IPS-15b (cell line): ENCODE data around the gene FAM200C.
A peak's percentile ranks its signal among the peaks of the same experiment; 100 is the strongest.

ENCODE experiments used
- H3K27me3 ChIP-seq: one replicate; pipeline ENCODE4 v1.6.1; 2013; ENCODE audit warnings: low read length; ENCODE audit not compliant: control insufficient read depth, insufficient read depth
- H3K36me3 ChIP-seq: one replicate; pipeline ENCODE4 v1.6.1; 2013; ENCODE audit warnings: low read length; ENCODE audit not compliant: control insufficient read depth, insufficient read depth
- H3K4me1 ChIP-seq: one replicate; pipeline ENCODE4 v1.6.1; 2013; ENCODE audit warnings: mild to moderate bottlenecking, low read length; ENCODE audit not compliant: control insufficient read depth, insufficient read depth
- H3K4me3 ChIP-seq: one replicate; pipeline ENCODE4 v1.5.1; 2013; ENCODE audit warnings: low read depth, low read length
- H3K9ac ChIP-seq: one replicate; pipeline ENCODE4 v1.6.1; 2013; ENCODE audit warnings: low read depth, mild to moderate bottlenecking, low read length
- H3K9me3 ChIP-seq: one replicate; pipeline ENCODE4 v1.6.1; 2013; ENCODE audit warnings: mild to moderate bottlenecking, low read length; ENCODE audit not compliant: control insufficient read depth, insufficient read depth

FAM200C gene

DNA sequence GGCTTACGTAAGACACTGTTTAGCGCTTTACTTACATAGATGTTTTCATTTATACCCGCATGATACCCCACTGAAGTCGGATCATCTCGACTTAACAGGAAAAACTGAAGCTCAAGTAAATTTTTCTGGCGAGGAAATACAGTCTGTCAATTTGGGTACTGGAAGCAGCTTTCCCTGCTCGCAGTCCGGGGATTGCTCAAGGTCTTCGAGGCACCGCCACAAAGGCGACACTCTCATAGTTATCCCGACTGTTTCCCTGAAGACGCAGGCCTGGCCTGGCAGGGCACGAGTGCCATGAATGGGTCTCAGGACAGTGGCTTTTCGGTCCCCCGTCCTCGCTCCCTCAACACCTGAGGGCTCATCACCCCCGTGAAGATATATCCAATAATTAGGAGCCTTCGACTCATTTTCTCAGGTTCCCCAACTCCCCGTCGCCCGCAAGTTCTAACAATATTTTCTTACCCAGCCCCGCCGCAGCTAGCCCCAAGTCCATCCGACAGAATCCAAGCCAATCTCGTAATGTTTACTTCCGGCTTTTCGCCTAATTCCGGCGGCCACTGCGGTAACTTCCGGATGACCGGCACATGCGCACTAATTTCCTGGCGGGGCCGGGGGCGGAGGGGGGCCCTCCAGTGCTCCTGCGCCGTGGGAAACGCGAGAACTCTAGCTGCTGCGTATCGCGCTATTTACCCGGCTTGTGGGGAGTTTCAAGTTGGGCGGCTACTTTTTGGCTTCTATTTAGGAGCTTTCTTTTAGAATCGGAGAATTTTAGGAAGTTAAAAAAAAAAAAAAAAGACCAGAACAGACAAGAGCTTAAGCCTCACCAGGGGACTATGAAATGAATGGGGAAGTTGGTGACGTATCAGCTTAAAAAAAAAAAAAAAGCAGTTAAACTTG, 19.0 kb upstream of the FAM200C start, which contains the start of gene SLU7:
TSS of gene SLU7 (minus strand) at position 521 of the 897 bp plus-strand sequence. CDS start 3,787 bp downstream, outside the sequence.
- H3K4me3 ChIP-seq, result peak within 1 kb of the TSS; percentile 66
- H3K4me1 ChIP-seq, result peaks cover 18% of the 10 kb centered on the region
- H3K27me3 ChIP-seq, result no peaks in the 10 kb centered on the region
- H3K36me3 ChIP-seq, result no peaks in the 10 kb centered on the region
- H3K9me3 ChIP-seq, result no peaks in the 10 kb centered on the region
- peak within 1 kb of the TSS; percentile 61 for H3K9ac ChIP-seq

DNA sequence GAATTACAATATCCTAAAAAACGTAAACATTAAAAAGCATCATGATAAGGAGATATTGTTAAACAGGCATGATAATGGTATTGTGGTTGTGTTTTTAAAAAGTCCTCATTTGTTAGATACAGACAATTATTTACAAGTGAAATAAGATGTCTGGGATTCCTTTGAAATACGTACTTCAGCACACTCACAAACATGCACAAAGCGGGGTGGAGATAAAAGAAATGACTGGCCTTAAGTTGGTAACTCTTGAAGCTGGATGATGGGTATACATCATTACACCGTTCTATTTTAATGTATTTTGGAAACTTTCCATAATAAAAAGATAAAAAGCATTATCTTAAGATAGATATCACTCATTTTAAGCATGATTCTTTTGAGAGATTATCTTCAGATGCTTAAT, 1.0 kb downstream of the FAM200C start:
- peaks cover 4% of the 10 kb centered on the region for H3K36me3 ChIP-seq
- no peak overlapping the region for H3K9ac ChIP-seq
- H3K27me3 ChIP-seq, result no peaks in the 10 kb centered on the region
- no peaks in the 10 kb centered on the region for H3K9me3 ChIP-seq
- H3K4me3 ChIP-seq, result peak overlapping the region; percentile 64
- H3K4me1 ChIP-seq, result peaks cover 4% of the 10 kb centered on the region

DNA sequence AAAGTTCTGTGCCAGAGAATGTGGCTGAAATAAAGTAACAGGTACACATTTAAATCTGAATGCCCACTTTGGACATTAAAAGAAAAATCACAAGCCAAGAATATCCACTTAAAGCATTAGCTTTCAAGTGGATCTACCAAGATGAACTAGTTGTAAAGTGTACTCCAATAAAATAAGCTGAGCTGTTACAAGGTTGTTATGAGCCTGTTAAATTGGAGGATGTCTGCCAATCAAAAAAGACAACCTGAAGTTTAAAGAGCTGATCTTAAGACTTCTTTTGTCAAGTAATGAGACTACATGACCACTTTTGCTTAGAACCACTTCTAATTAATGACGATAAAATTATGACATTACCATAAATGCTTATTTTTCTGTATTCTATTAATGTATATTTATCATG, 2.4 kb downstream of the FAM200C start:
- H3K4me1 ChIP-seq, result peaks cover 4% of the 10 kb centered on the region
- no peaks in the 10 kb centered on the region for H3K36me3 ChIP-seq
- no peak overlapping the region for H3K4me3 ChIP-seq
- H3K9ac ChIP-seq, result no peak overlapping the region
- H3K27me3 ChIP-seq, result no peaks in the 10 kb centered on the region
- no peaks in the 10 kb centered on the region for H3K9me3 ChIP-seq

DNA sequence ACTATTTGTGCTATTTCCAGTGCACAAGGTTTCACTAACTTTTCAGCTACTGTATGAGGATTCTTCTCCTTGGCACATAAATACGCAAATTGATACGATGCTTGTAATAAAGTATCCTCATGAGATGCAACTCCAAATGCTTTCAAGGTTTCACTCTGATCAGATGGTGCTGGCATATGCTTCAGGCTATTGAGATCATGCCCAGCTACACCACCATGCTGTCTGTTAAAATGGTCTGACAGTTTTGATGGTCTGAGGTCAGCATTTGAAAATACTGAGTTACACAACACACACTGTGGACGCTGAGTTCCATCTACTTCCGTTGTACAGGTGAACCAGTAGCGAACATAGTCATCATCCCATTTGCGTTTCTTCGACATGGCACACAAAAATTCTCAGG, 4.7 kb downstream of the FAM200C start:
- Histone ChIP-seq H3K4me1 (peaks cover 4% of the 10 kb centered on the region), H3K9ac (no peak overlapping the region), H3K4me3 (no peak overlapping the region), H3K36me3 (no peaks in the 10 kb centered on the region), H3K9me3 (no peaks in the 10 kb centered on the region), H3K27me3 (no peaks in the 10 kb centered on the region)

DNA sequence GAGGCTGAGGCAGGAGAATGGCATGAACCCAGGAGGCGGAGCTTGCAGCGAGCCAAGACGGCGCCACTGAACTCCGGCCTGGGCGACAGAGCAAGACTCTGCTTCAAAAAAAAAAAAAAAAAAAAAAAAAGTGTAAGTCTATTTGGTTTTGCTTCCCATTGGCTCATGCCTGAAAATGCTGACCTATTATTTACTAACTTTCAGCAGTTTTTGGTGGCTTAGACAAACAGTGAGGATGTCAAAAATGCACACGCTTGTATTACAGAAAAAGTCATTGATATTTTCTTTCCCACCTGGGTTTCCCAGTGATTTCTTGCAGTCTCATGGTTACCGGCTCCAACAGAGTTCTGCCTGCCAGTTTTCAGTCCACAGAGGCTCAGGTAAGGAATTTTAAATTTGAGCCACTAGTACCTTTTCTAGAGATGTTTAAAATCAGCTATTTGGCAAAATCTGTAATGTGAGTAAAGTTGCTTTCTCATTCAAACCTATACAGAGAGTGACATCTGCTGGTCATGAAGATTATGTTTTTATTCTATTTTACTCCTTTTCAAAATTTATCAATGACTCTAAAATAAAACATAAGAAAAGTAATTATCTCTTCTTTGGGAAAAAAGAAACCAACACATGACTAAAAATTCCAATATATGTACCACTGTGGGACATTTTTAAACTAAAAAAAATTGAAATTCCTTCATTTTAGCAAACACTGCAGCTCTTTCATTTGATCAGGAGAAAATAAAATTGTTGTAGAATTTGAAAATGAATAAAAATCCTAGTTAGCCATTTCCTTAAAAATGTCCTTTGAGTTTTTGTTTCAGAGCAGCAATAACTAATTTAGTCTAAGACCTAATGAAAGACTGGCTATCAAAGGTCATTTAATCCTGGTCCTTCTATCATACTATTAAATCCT, 8.8 kb downstream of the FAM200C start:
- Histone ChIP-seq H3K9me3 (no peaks in the 10 kb centered on the region), H3K4me1 (no peaks in the 10 kb centered on the region), H3K27me3 (no peaks in the 10 kb centered on the region), H3K4me3 (no peak overlapping the region), H3K36me3 (no peaks in the 10 kb centered on the region), H3K9ac (no peak overlapping the region)

DNA sequence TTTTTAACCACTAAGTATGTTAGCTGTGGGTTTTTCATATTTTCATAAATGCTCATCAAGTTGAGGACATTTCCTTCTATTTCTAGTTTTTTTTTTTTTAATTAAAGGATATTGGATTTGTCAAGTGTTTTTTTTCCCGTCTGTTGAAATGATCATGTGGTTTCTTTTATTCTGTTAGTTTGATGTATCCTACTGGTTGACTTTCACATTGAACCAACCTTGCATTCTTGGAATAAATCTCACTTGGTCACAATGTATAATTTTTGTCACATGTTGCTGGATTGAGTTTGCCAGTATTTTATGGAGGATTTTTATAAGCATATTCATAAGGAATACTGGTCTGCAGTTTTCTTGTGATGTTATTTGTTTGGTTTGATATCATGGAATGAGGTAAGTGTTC, 12.4 kb downstream of the FAM200C start:
- Histone ChIP-seq H3K4me1 (no peaks in the 10 kb centered on the region), H3K9me3 (no peaks in the 10 kb centered on the region), H3K4me3 (no peak overlapping the region), H3K36me3 (no peaks in the 10 kb centered on the region), H3K27me3 (no peaks in the 10 kb centered on the region), H3K9ac (no peak overlapping the region)

DNA sequence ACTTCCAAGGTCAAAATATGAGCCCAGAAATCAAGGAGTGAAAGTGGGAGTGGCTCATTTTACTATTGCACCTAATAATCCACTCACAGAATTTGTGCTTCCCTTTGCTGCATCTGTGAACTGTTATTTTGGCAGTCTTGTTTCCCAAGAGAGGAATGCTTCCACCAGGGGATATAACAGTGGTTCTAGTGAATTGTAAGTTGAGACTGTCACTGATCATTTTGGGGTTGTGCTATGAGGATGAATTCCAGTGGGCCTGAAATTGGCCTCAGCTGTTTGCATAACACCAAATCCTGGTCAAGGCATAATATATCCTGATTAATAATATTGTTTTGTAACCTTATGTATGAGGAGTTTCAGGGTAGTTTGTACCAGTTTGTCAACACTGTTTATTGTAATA, 14.4 kb downstream of the FAM200C start:
- H3K9ac ChIP-seq, result no peak overlapping the region
- no peaks in the 10 kb centered on the region for H3K27me3 ChIP-seq
- H3K36me3 ChIP-seq, result no peaks in the 10 kb centered on the region
- H3K4me1 ChIP-seq, result no peaks in the 10 kb centered on the region
- no peak overlapping the region for H3K4me3 ChIP-seq
- no peaks in the 10 kb centered on the region for H3K9me3 ChIP-seq

GRCh38 chr5:160384681-160385080, 15.2 kb downstream of the FAM200C start:
- H3K4me1 ChIP-seq, result no peaks in the 10 kb centered on the region
- H3K4me3 ChIP-seq, result no peak overlapping the region
- no peaks in the 10 kb centered on the region for H3K36me3 ChIP-seq
- H3K9ac ChIP-seq, result no peak overlapping the region
- no peaks in the 10 kb centered on the region for H3K9me3 ChIP-seq
- no peaks in the 10 kb centered on the region for H3K27me3 ChIP-seq

DNA sequence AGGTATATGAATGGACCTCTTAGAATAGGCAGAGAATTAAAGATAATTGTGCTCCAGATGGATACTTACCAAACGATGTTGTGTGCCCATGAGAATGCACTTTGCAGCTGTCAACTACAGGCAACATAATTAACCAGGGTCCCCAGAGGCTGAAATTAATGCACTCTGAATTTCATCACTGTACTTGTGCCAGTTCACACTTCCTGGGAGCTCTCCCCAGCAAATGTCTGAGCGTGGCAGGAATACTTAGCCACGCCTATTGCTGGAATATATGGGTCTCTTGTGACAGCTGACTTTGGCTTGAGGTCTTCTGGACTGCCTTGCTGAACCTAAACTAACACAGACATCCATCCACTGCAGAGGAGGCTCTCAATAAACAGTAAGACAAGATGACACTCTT, 17.5 kb downstream of the FAM200C start:
- H3K27me3 ChIP-seq, result no peaks in the 10 kb centered on the region
- H3K36me3 ChIP-seq, result no peaks in the 10 kb centered on the region
- no peak overlapping the region for H3K9ac ChIP-seq
- H3K9me3 ChIP-seq, result no peaks in the 10 kb centered on the region
- H3K4me1 ChIP-seq, result no peaks in the 10 kb centered on the region
- no peak overlapping the region for H3K4me3 ChIP-seq

GRCh38 chr5:160380041-160380440, 19.8 kb downstream of the FAM200C start:
- H3K9ac ChIP-seq, result no peak overlapping the region
- H3K27me3 ChIP-seq, result peaks cover 2% of the 10 kb centered on the region
- no peaks in the 10 kb centered on the region for H3K36me3 ChIP-seq
- H3K4me1 ChIP-seq, result no peaks in the 10 kb centered on the region
- no peaks in the 10 kb centered on the region for H3K9me3 ChIP-seq
- no peak overlapping the region for H3K4me3 ChIP-seq

DNA sequence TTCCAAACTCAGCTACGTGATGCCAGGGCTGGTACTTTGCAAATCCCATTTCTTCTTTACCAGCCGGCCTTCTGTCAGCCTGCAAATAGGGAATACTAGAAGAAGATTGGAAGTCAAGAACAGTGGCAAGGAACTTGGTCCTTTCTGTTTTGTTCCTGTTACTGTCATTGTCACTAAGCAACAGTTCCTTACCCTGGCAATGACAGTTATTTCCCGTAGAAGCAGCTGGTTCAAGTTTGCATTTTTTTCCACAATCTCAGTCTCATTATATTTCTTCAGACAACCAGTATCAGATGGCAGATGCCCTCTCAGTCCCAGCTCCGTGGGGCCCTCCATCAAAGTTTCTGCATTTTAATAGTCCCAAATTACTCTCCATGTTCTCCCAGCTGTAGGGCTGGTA, 20.3 kb downstream of the FAM200C start:
- Histone ChIP-seq H3K36me3 (no peaks in the 10 kb centered on the region), H3K9me3 (no peaks in the 10 kb centered on the region), H3K4me1 (no peaks in the 10 kb centered on the region), H3K27me3 (peaks cover 4% of the 10 kb centered on the region), H3K9ac (no peak overlapping the region), H3K4me3 (no peak overlapping the region)
